Kidney (tissue), 14 donors: ENCODE measurements around the gene ZIC5. TPM values are rescaled to one million over a fixed set of nuclear protein-coding genes. Genes with fewer than 3 reads are reported as not detected.
A peak's percentile ranks its signal among the peaks of the same experiment; 100 is the strongest.

Experiments used
- DNase-seq, 5 donors: peaks; one replicate each; pipeline ENCODE4 v3.0.0-alpha.2; 2013 to 2020
- FAIRE-seq: peaks from 2 replicates; lab custom pipeline; 2012; peaks lifted over from hg19 to GRCh38; lab: Jason Lieb, UNC
- H3K27ac ChIP-seq, 2 donors: one replicate each; pipeline ENCODE4 v1.7.0; 2013; ENCODE audit warnings: low read depth in 2 of 2, low read length in 2 of 2, inconsistent platforms in 1 of 2
- H3K27me3 ChIP-seq: one replicate; pipeline ENCODE4 v1.7.1; 2013; ENCODE audit warnings: low read length, inconsistent platforms; ENCODE audit not compliant: control insufficient read depth, insufficient read depth
- H3K36me3 ChIP-seq, 3 donors: one replicate each; pipeline versions ENCODE4 v1.7.0 to v1.7.1; 2013; ENCODE audit warnings: low read length in 3 of 3, control low read depth in 1 of 3, inconsistent platforms in 1 of 3; ENCODE audit not compliant: insufficient read depth in 3 of 3, control insufficient read depth in 2 of 3
- H3K4me1 ChIP-seq, 3 donors: one replicate each; pipeline versions ENCODE4 v1.7.0 to v1.7.1; 2013; ENCODE audit warnings: low read length in 3 of 3, inconsistent platforms in 1 of 3, low read depth in 1 of 3; ENCODE audit not compliant: control insufficient read depth in 2 of 3, insufficient read depth in 2 of 3
- H3K4me3 ChIP-seq, 3 donors: one replicate each; pipeline versions ENCODE4 v1.7.0 to v1.8.1; 2013; ENCODE audit warnings: low read length in 3 of 3, control low read depth in 1 of 3, inconsistent platforms in 1 of 3
- H3K9ac ChIP-seq, 3 donors: one replicate each; pipeline versions ENCODE4 v1.7.0 to v1.7.1; 2013; ENCODE audit warnings: low read length in 3 of 3, control low read depth in 1 of 3, inconsistent platforms in 1 of 3
- H3K9me3 ChIP-seq, 3 donors: one replicate each; pipeline versions ENCODE4 v1.7.0 to v1.7.1; 2013; ENCODE audit warnings: low read length in 3 of 3, control low read depth in 1 of 3, inconsistent platforms in 1 of 3; ENCODE audit not compliant: control insufficient read depth in 2 of 3, insufficient read depth in 1 of 3
- intact Hi-C: fragments of 100-400 bp; cut with DNase I; formaldehyde crosslinking; loops from one replicate; pipeline ENCODE4 v1.11.1; 2022
- polyA plus RNA-seq: library from polyadenylated mRNA; stranded (reverse); fragments of 350-450 nt; fragmentation: Illumina TruSeq; extraction: RNeasy Lipid Tissue Mini Kit (QIAGEN cat#74804); gene quantifications from one replicate; pipeline ENCODE4 v1.2.3, GENCODE V29; 2014; ENCODE audit warnings: low read depth, low replicate concordance; ENCODE audit not compliant: insufficient read depth
- total RNA-seq: library from RNA; stranded (reverse); fragmentation: NEBNext Ultra II Directional; extraction: Animal tissue kit (Norgen Biotek cat#: 25700); gene quantifications from one replicate; pipeline ENCODE4 v1.2.1, GENCODE V29; 2021
- TF ChIP-seq, protein P1 (sequence below): IDR thresholded peaks from 3 replicates; pipeline ENCODE4 v1.5.1; 2012; ENCODE audit warnings: mild to moderate bottlenecking, moderate library complexity, borderline replicate concordance; ENCODE audit not compliant: insufficient read depth; ENCODE audit errors: extremely low read depth
- donor health status: control.
- donor health status: control.
- donor health status: control.
- donor health status: control.
- donor health status: control.
- donor health status: DM: yes; HTN: yes; CAD: no.
- donor health status: Normal renal cell carcinoma (clear cell type).

ZIC5 gene
- total and polyA plus RNA-seq, 2 donors from 2014 or later = not detected

DNA sequence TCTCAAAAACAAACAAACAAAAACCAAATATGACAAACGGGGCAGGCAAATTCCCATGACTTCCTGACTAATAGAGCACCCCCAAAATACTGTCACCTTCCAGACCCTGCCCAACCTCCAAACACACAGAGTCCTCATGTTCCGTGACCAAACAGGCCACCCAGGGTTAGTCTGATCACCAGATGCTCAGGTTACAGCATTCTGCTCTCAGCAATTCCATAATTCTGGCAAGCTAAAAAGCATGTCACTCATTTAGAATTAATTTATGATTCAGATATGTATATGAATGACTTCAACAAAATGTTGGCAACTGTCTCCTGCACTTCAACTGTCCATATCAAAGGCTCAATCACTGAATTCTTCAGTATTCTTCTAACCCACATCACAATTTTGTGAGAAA, 52.4 kb downstream of the ZIC5 start:
- Histone ChIP-seq H3K27me3 (no peaks in the 10 kb centered on the region), H3K36me3 (no peaks in the 10 kb centered on the region), H3K9me3 (no peaks in the 10 kb centered on the region), H3K9ac (no peak overlapping the region), H3K27ac (no peak overlapping the region), H3K4me3 (no peak overlapping the region), H3K4me1 (no peaks in the 10 kb centered on the region)
- TF ChIP-seq, protein P1, sequence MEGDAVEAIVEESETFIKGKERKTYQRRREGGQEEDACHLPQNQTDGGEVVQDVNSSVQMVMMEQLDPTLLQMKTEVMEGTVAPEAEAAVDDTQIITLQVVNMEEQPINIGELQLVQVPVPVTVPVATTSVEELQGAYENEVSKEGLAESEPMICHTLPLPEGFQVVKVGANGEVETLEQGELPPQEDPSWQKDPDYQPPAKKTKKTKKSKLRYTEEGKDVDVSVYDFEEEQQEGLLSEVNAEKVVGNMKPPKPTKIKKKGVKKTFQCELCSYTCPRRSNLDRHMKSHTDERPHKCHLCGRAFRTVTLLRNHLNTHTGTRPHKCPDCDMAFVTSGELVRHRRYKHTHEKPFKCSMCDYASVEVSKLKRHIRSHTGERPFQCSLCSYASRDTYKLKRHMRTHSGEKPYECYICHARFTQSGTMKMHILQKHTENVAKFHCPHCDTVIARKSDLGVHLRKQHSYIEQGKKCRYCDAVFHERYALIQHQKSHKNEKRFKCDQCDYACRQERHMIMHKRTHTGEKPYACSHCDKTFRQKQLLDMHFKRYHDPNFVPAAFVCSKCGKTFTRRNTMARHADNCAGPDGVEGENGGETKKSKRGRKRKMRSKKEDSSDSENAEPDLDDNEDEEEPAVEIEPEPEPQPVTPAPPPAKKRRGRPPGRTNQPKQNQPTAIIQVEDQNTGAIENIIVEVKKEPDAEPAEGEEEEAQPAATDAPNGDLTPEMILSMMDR = no peak
- FAIRE-seq = no peak
- intact Hi-C loops = loop anchor here (10.0 kb wide), 1 partner anchor 316 kb away; no protein-coding TSS in a partner anchor
- DNase-seq = no peak

DNA sequence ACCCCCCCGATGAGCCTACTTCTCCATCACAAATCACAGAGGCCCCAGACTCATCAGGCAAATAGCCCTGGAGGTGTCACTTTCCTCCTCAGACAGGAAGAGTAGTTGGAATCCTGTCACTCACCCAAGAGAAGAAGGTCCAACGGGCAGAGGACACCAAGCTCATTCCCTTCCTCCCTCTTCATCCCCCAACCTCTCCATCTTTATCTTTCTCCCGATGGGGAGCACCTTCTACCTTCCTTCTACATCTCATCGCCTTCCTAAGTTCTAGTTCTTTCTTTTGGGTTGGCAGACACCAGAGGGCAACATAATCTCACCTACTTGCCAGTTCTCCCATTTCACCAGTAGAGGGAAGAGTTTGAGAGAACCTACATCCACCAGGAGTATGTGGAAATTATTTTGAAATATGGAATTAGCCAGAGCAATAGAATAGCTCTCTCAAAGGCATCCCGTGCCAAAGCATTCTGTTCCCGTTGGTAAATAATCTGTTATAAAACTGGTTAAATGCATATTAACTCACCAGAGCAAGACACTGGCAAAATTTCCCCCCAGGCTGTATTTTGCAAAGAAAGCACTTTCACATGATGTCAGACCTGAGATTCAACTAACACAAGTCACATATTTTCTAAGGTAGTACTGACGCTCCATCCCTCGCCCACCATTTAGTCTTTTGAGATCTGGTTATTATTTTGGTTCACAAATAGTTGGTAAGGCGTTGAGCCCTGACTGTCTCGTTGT, 55.0 kb downstream of the ZIC5 start:
- FAIRE-seq = peak; percentile 83
- Histone ChIP-seq H3K4me1 (no peaks in the 10 kb centered on the region), H3K9me3 (no peaks in the 10 kb centered on the region), H3K4me3 (no peak overlapping the region), H3K9ac (no peak overlapping the region), H3K27me3 (no peaks in the 10 kb centered on the region), H3K27ac (no peak overlapping the region), H3K36me3 (no peaks in the 10 kb centered on the region)
- intact Hi-C loops = loop anchor here (10.0 kb wide), 1 partner anchor 318 kb away; no protein-coding TSS in a partner anchor
- peak in 2 of 5 donors; percentile 76 to 78 for DNase-seq
- TF ChIP-seq, protein P1 = peak; percentile 85

DNA sequence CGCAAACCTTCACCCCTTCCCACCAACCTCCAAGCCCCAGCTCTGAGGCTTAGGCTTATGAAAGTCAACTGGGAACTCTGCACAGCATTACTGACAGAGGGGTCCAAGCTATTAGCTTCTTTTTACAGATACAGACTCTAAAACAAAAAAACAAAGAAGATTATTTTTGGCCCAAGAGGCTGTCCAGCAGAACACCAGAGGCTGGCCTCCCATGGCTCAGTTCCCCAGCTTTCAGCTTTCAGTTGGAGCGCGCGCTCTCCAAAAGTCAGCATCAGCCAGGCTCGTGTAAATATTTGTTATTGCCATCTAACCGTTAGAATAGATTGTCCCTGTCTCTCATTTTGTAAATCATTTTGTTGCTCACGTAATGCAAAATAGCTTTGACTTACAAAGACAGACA, 58.4 kb downstream of the ZIC5 start:
- no peaks in the 10 kb centered on the region for H3K9me3 ChIP-seq
- H3K4me1 ChIP-seq = no peaks in the 10 kb centered on the region
- H3K27ac ChIP-seq = no peak overlapping the region
- FAIRE-seq = no peak
- H3K9ac ChIP-seq = no peak overlapping the region
- H3K36me3 ChIP-seq = no peaks in the 10 kb centered on the region
- intact Hi-C loops = loop anchor here (10.0 kb wide), 1 partner anchor 322 kb away; no protein-coding TSS in a partner anchor
- H3K27me3 ChIP-seq = no peaks in the 10 kb centered on the region
- TF ChIP-seq, protein P1 = no peak
- H3K4me3 ChIP-seq = no peak overlapping the region
- DNase-seq = no peak

Other genes starting within 250 kb of the ZIC5 start
- gene ZIC2, start 10.0 kb upstream of the ZIC5 start, total RNA-seq = 1.4 TPM
- 0.13 TPM for gene ZIC2, start 10.0 kb upstream of the ZIC5 start, polyA plus RNA-seq
- gene PCCA, start 117.3 kb upstream of the ZIC5 start, total RNA-seq = 86.2 TPM
- 222 TPM for gene PCCA, start 117.3 kb upstream of the ZIC5 start, polyA plus RNA-seq